Endothelial cell of umbilical vein (primary cell): ENCODE data around the gene MSN. TPM values are rescaled to one million over a fixed set of nuclear protein-coding genes. Genes with fewer than 3 reads are reported as not detected.

Experiments used
- BruUV-seq: library from RNA; stranded (reverse); fragments of 400-500 nt; replicated peaks from 2 replicates; lab custom pipeline; 2021; lab: Mats Ljungman, UMichigan
- CTCF ChIA-PET: fragments of 300-600, 350-600 bp; sonication (Branson Sonifier 250); formaldehyde crosslinking; loops from one replicate; lab custom pipeline; 2021; ENCODE audit warnings: antibody characterized with exemption, inconsistent platforms; lab: Charles Lee
- POLR2A ChIA-PET: fragments of 300-600, 350-600 bp; sonication (Branson Sonifier 250); formaldehyde crosslinking; loops from one replicate; lab custom pipeline; 2021; ENCODE audit warnings: antibody characterized with exemption, inconsistent platforms; lab: Charles Lee
- DNase-seq: peaks from one replicate; pipeline ENCODE4 v3.0.0-alpha.2; 2011; ENCODE audit warnings: low read depth, low spot score
- FAIRE-seq: peaks from 2 replicates; lab custom pipeline; 2011; peaks lifted over from hg19 to GRCh38; lab: Jason Lieb, UNC
- H2AFZ ChIP-seq: 2 replicates; pipeline ENCODE4 v1.6.0; 2012; ENCODE audit warnings: low read depth, low read length, control low read depth, inconsistent platforms
- H3K27ac ChIP-seq: 2 replicates; pipeline ENCODE4 v1.5.1; 2011; ENCODE audit warnings: low read depth, mild to moderate bottlenecking, control low read depth, low read length, moderate library complexity; ENCODE audit not compliant: insufficient read depth
- H3K27me3 ChIP-seq, 2 experiments: 2 replicates each; pipeline versions ENCODE4 v1.6.0 to v1.6.1; 2011; ENCODE audit warnings: low read length in 2 of 2, mixed read lengths in 1 of 2; ENCODE audit not compliant: control insufficient read depth in 2 of 2, insufficient read depth in 2 of 2
- H3K36me3 ChIP-seq, 2 experiments: 2 replicates in 1 of 2; 3 replicates in 1 of 2; pipeline ENCODE4 v1.5.1; 2011; ENCODE audit warnings: low read length in 2 of 2, mild to moderate bottlenecking in 1 of 2, moderate library complexity in 1 of 2; ENCODE audit not compliant: control insufficient read depth in 2 of 2, insufficient read depth in 2 of 2; ENCODE audit errors: extremely low read depth in 1 of 2
- H3K4me1 ChIP-seq: 3 replicates; pipeline ENCODE4 v1.5.1; 2011; ENCODE audit warnings: mild to moderate bottlenecking, low read length; ENCODE audit not compliant: control insufficient read depth, insufficient read depth; ENCODE audit errors: extremely low read depth
- H3K4me2 ChIP-seq: 2 replicates; pipeline ENCODE4 v1.6.1; 2011; ENCODE audit warnings: low read length, control low read depth, mixed read lengths; ENCODE audit not compliant: insufficient read depth
- H3K4me3 ChIP-seq, 3 experiments: fragments of 200-600 bp in 1 of 3; sonication (generic), shearing (Covaris generic) in 1 of 3; replicated peaks in 1 of 3; 2 replicates each; pipeline ENCODE4 v1.5.1; 2011 to 2016; ENCODE audit warnings: control low read depth in 3 of 3, low read length in 3 of 3, mild to moderate bottlenecking in 2 of 3, inconsistent platforms in 1 of 3, low read depth in 1 of 3, moderate library complexity in 1 of 3; ENCODE audit not compliant: insufficient read depth in 1 of 3
- H3K79me2 ChIP-seq: 2 replicates; pipeline ENCODE4 v1.6.0; 2012; ENCODE audit warnings: low read length, inconsistent platforms; ENCODE audit not compliant: control insufficient read depth, insufficient read depth
- H3K9ac ChIP-seq: replicated peaks from 2 replicates; pipeline ENCODE3; 2011; ENCODE audit warnings: low read length, control low read depth; ENCODE audit not compliant: insufficient read depth; ENCODE audit errors: extremely low read depth
- H3K9me1 ChIP-seq: replicated peaks from 3 replicates; pipeline ENCODE4 v1.6.0; 2011; ENCODE audit warnings: mild to moderate bottlenecking, low read length; ENCODE audit not compliant: control insufficient read depth, insufficient read depth; ENCODE audit errors: extremely low read depth
- H3K9me3 ChIP-seq: replicated peaks from 2 replicates; pipeline ENCODE4 v1.5.1; 2012; ENCODE audit warnings: low read length, inconsistent platforms; ENCODE audit not compliant: control insufficient read depth, insufficient read depth
- H4K20me1 ChIP-seq: replicated peaks from 2 replicates; pipeline ENCODE3; 2011; ENCODE audit warnings: mild to moderate bottlenecking, low read length; ENCODE audit not compliant: control insufficient read depth, insufficient read depth; ENCODE audit errors: extremely low read depth
- EZH2 ChIP-seq: IDR thresholded peaks from 2 replicates; pipeline ENCODE4 v1.6.1; 2012; ENCODE audit warnings: borderline replicate concordance, low read depth, mild to moderate bottlenecking, moderate library complexity, low read length, inconsistent platforms; ENCODE audit not compliant: severe bottlenecking
- FOS ChIP-seq: IDR thresholded peaks from 2 replicates; pipeline ENCODE4 v1.6.1; 2011; ENCODE audit warnings: mild to moderate bottlenecking, low read length, moderate library complexity, borderline replicate concordance; ENCODE audit not compliant: insufficient read depth
- GATA2 ChIP-seq: IDR thresholded peaks from 2 replicates; pipeline ENCODE4 v1.7.0; 2011; ENCODE audit warnings: low read depth, mild to moderate bottlenecking, moderate library complexity, mixed read lengths, low read length; ENCODE audit not compliant: insufficient read length, insufficient read depth
- JUN ChIP-seq: IDR thresholded peaks from 2 replicates; pipeline ENCODE4 v1.6.1; 2011; ENCODE audit warnings: borderline replicate concordance, low read depth; ENCODE audit not compliant: insufficient read length, insufficient read depth
- MYC ChIP-seq: IDR thresholded peaks from one replicate; pipeline ENCODE4 v1.6.1; 2011; ENCODE audit warnings: mild to moderate bottlenecking, low read depth, low read length
- POLR2A ChIP-seq: IDR thresholded peaks from 2 replicates; pipeline ENCODE4 v1.6.1; 2012; ENCODE audit warnings: low read depth, mild to moderate bottlenecking, control low read depth, low read length
- POLR2AphosphoS5 ChIP-seq: IDR thresholded peaks from 2 replicates; pipeline ENCODE4 v1.6.1; 2012; ENCODE audit warnings: low read depth, mild to moderate bottlenecking, control low read depth, low read length, moderate library complexity; ENCODE audit not compliant: insufficient read depth
- dilution Hi-C: fragments of 300-500 bp; cut with MboI; formaldehyde crosslinking; loops from one replicate; pipeline ENCODE4 v1.15.0; 2019; ENCODE audit warnings: low sequenced_read_pairs; ENCODE audit not compliant: extremely low pct_ligation_motif_present
- intact Hi-C: fragments of 100-400 bp; cut with micrococcal nuclease; formaldehyde crosslinking; loops from one replicate; pipeline ENCODE4 v1.10.0; 2022
- polyA plus RNA-seq, 4 experiments: library from polyadenylated mRNA; depleted of rRNA in 3 of 4; stranded (reverse) in 3 of 4; unstranded in 1 of 4; fragments of >200 nt; gene quantifications; 2 replicates each; pipeline versions ENCODE4 v1.2.1 to v1.2.3, GENCODE V29; 2011 to 2012; ENCODE audit warnings: missing spikeins in 1 of 4
- total RNA-seq: library from RNA; stranded (reverse); gene quantifications from 2 replicates; pipeline ENCODE4 v1.2.3, GENCODE V29; 2021
- TF ChIP-seq, protein P1 (sequence below), 2 donors: IDR thresholded peaks; 1 replicate in 1 of 2; 2 replicates in 1 of 2; pipeline ENCODE4 v1.5.1; 2011; ENCODE audit warnings: low read length in 2 of 2, mild to moderate bottlenecking in 2 of 2, moderate library complexity in 2 of 2, control low read depth in 1 of 2, inconsistent platforms in 1 of 2, low read depth in 1 of 2; ENCODE audit not compliant: insufficient read depth in 1 of 2; ENCODE audit errors: extremely low read depth in 1 of 2
- TF ChIP-seq, protein P2 (sequence below): IDR thresholded peaks from 2 replicates; pipeline ENCODE4 v1.6.1; 2011; ENCODE audit not compliant: insufficient read depth, insufficient read length

MSN gene
- total and polyA plus RNA-seq, 2 donors (not counting 3 experiments of a cell fraction or from before 2014, with no cell fraction given), result 528 to 635 TPM

GRCh38 chrX:65706041-65706828 is 38.8 kb downstream of the MSN start:
- POLR2A ChIA-PET, result interaction anchor here (1.0 to 1.9 kb wide), 5 partner anchors 8 to 104 kb away, joined by 3 to 8 read pairs (median 7); no protein-coding TSS in a partner anchor
- peak; percentile 93 for FAIRE-seq
- H3K9ac ChIP-seq, result peak overlapping the region; percentile 57

More at GRCh38 chrX:65706041-65706828, 38.8 kb downstream of the MSN start:
- Histone ChIP-seq H3K4me1 (peaks cover 55% of the 10 kb centered on the region), H3K79me2 (peaks cover 94% of the 10 kb centered on the region), H3K9me3 (no peaks in the 10 kb centered on the region), H3K4me3 (no peak overlapping the region), H3K27ac (peak overlapping the region; percentile 89), H3K27me3 (no peaks in the 10 kb centered on the region), H2AFZ (no peak overlapping the region), H3K9me1 (no peaks in the 10 kb centered on the region), H4K20me1 (peaks cover 2% of the 10 kb centered on the region), H3K4me2 (peak overlapping the region; percentile 55), H3K36me3 (peaks cover 0 to 2% of the 10 kb centered on the region in 2 experiments)
- CTCF ChIA-PET, result interaction anchor here (0.9 to 1.2 kb wide), 5 partner anchors 12 to 112 kb away, joined by 3 to 7 read pairs (median 3); no protein-coding TSS in a partner anchor
- dilution Hi-C loops, result no loop called here
- TF ChIP-seq FOS (peak; percentile 64), POLR2A (no peak), GATA2 (peak; percentile 5), JUN (peak; percentile 34), POLR2AphosphoS5 (peak; percentile 51), EZH2 (no peak), MYC (no peak)
- TF ChIP-seq, protein P1, sequence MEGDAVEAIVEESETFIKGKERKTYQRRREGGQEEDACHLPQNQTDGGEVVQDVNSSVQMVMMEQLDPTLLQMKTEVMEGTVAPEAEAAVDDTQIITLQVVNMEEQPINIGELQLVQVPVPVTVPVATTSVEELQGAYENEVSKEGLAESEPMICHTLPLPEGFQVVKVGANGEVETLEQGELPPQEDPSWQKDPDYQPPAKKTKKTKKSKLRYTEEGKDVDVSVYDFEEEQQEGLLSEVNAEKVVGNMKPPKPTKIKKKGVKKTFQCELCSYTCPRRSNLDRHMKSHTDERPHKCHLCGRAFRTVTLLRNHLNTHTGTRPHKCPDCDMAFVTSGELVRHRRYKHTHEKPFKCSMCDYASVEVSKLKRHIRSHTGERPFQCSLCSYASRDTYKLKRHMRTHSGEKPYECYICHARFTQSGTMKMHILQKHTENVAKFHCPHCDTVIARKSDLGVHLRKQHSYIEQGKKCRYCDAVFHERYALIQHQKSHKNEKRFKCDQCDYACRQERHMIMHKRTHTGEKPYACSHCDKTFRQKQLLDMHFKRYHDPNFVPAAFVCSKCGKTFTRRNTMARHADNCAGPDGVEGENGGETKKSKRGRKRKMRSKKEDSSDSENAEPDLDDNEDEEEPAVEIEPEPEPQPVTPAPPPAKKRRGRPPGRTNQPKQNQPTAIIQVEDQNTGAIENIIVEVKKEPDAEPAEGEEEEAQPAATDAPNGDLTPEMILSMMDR (IDR thresholded peaks at IDR 0.05; ENCODE audit: extremely low read depth in 1 of 2, insufficient read depth in 1 of 2, low read depth in 1 of 2, low read length in 2 of 2), result no peak
- TF ChIP-seq, protein P2, sequence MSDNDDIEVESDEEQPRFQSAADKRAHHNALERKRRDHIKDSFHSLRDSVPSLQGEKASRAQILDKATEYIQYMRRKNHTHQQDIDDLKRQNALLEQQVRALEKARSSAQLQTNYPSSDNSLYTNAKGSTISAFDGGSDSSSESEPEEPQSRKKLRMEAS, result no peak
- DNase-seq, result peak; percentile 76
- intact Hi-C loops, result loop anchor here (1.0 to 2.0 kb wide), 4 partner anchors 8 to 105 kb away; no protein-coding TSS in a partner anchor
- no TSS peak for BruUV-seq
